Testis (tissue), 3 donors: ENCODE measurements around the gene LARGE1. TPM values are rescaled to one million over a fixed set of nuclear protein-coding genes. Genes with fewer than 3 reads are reported as not detected.

Experiments used
- DNase-seq: peaks from one replicate; pipeline ENCODE4 v3.0.0-alpha.2; 2019
- H3K27ac ChIP-seq, 2 donors: fragments of 200-600 bp; sonication (generic); one replicate each; pipeline ENCODE4 v1.5.1; 2019
- H3K27me3 ChIP-seq: fragments of 200-600 bp; sonication (generic); one replicate; pipeline ENCODE4 v1.5.1; 2019
- H3K36me3 ChIP-seq: fragments of 200-600 bp; sonication (generic); one replicate; pipeline ENCODE4 v1.5.1; 2017; ENCODE audit warnings: low read depth; ENCODE audit errors: missing control alignments
- H3K4me1 ChIP-seq: fragments of 200-600 bp; sonication (generic); one replicate; pipeline ENCODE4 v1.5.1; 2019
- H3K4me3 ChIP-seq, 2 donors: fragments of 200-600 bp; sonication (generic); one replicate each; pipeline ENCODE4 v1.5.1; 2017 to 2019
- H3K9me3 ChIP-seq: fragments of 200-600 bp; sonication (generic); one replicate; pipeline ENCODE4 v1.5.1; 2017
- CTCF ChIP-seq, 3 experiments: fragments of 450-650 bp in 2 of 3; fragments of 200-600 bp in 1 of 3; sonication (generic) in 1 of 3; IDR thresholded peaks; one replicate each; pipeline ENCODE4 v1.5.1; 2016 to 2019; ENCODE audit warnings: antibody characterized with exemption in 3 of 3, mild to moderate bottlenecking in 2 of 3, moderate library complexity in 1 of 3
- POLR2A ChIP-seq: fragments of 450-650 bp; IDR thresholded peaks from one replicate; pipeline ENCODE4 v1.6.1; 2017; ENCODE audit warnings: antibody characterized with exemption, mild to moderate bottlenecking, moderate library complexity
- WGBS, 2 donors: methylation state at CpG; one replicate each; pipeline ENCODE4 v1.1.5; 2018; 5-methylcytosine and 5-hydroxymethylcytosine counted together
- intact Hi-C: fragments of 100-400 bp; cut with DNase I; formaldehyde crosslinking; loops from one replicate; pipeline ENCODE4 v1.15.1; 2023; ENCODE audit warnings: low total_unique reads
- polyA plus RNA-seq: library from polyadenylated mRNA; stranded (reverse); fragments of 350-450 nt; fragmentation: Illumina TruSeq; extraction: RNeasy Lipid Tissue Mini Kit (QIAGEN cat#74804); gene quantifications from one replicate; pipeline ENCODE4 v1.2.3, GENCODE V29; 2014; ENCODE audit warnings: low read depth, low replicate concordance; ENCODE audit not compliant: insufficient read depth
- total RNA-seq, 2 donors: library from RNA; depleted of rRNA; stranded (reverse); fragments of >200 nt; gene quantifications; one replicate each; pipeline ENCODE4 v1.2.3, GENCODE V29; 2016

LARGE1 gene
- total and polyA plus RNA-seq, 3 donors from 2014 or later, result 19.5 to 27.3 (median 21.8) TPM

- 59 to 77% methylated on average over 1 of the region's 1 CpG for WGBS, 2 donors
- Histone ChIP-seq H3K4me1 (no peaks in the 10 kb centered on the region), H3K9me3 (no peaks in the 10 kb centered on the region), H3K27ac (no peak overlapping the region), H3K27me3 (no peaks in the 10 kb centered on the region), H3K36me3 (no peaks in the 10 kb centered on the region), H3K4me3 (no peak overlapping the region)
- TF ChIP-seq POLR2A (no peak), CTCF (IDR thresholded peaks at IDR 0.05) (no peak)
- DNase-seq, result no peak
- intact Hi-C loops, result no loop called here
Observed at GRCh38 chr22:33710326-33710725, 209.9 kb downstream of the LARGE1 start.

- WGBS, 2 donors, result 60 to 73% methylated on average over 2 to 3 of the region's 3 CpGs
Observed at GRCh38 chr22:33707581-33707980, 212.7 kb downstream of the LARGE1 start.

GRCh38 chr22:33706100-33706499, 214.2 kb downstream of the LARGE1 start:
- Histone ChIP-seq H3K27ac (no peak overlapping the region), H3K36me3 (no peaks in the 10 kb centered on the region), H3K27me3 (no peaks in the 10 kb centered on the region), H3K4me1 (no peaks in the 10 kb centered on the region), H3K4me3 (no peak overlapping the region), H3K9me3 (no peaks in the 10 kb centered on the region)
- intact Hi-C loops, result no loop called here
- DNase-seq, result no peak
- 79 to 85% methylated on average over 5 of the region's 5 CpGs for WGBS, 2 donors
- no peak for TF ChIP-seq POLR2A
- no peak for TF ChIP-seq CTCF (IDR thresholded peaks at IDR 0.05)

More at GRCh38 chr22:33707581-33707980, 212.7 kb downstream of the LARGE1 start:
- no peaks in the 10 kb centered on the region for H3K4me1 ChIP-seq
- TF ChIP-seq POLR2A (no peak), CTCF (IDR thresholded peaks at IDR 0.05) (no peak)
- H3K27ac ChIP-seq, result no peak overlapping the region
- no peaks in the 10 kb centered on the region for H3K36me3 ChIP-seq
- no peak overlapping the region for H3K4me3 ChIP-seq
- no peaks in the 10 kb centered on the region for H3K9me3 ChIP-seq
- intact Hi-C loops, result no loop called here
- no peaks in the 10 kb centered on the region for H3K27me3 ChIP-seq
- no peak for DNase-seq

- DNase-seq, result no peak
- intact Hi-C loops, result no loop called here
- Histone ChIP-seq H3K4me3 (no peak overlapping the region), H3K27me3 (no peaks in the 10 kb centered on the region), H3K27ac (no peak overlapping the region), H3K9me3 (no peaks in the 10 kb centered on the region), H3K36me3 (no peaks in the 10 kb centered on the region), H3K4me1 (no peaks in the 10 kb centered on the region)
- TF ChIP-seq POLR2A (no peak), CTCF (IDR thresholded peaks at IDR 0.05) (no peak)
- WGBS, 2 donors, result 76 to 79% methylated on average over 7 of the region's 7 CpGs
Observed at GRCh38 chr22:33699176-33699575, 221.1 kb downstream of the LARGE1 start.

GRCh38 chr22:33697640-33698039, 222.6 kb downstream of the LARGE1 start:
- intact Hi-C loops, result no loop called here
- TF ChIP-seq CTCF (IDR thresholded peaks at IDR 0.05), result no peak
- WGBS, 2 donors, result 77 to 89% methylated on average over 4 of the region's 4 CpGs

More at GRCh38 chr22:33697640-33698039, 222.6 kb downstream of the LARGE1 start:
- no peaks in the 10 kb centered on the region for H3K27me3 ChIP-seq
- DNase-seq, result no peak
- H3K4me3 ChIP-seq, result no peak overlapping the region
- no peaks in the 10 kb centered on the region for H3K4me1 ChIP-seq
- H3K27ac ChIP-seq, result no peak overlapping the region
- H3K9me3 ChIP-seq, result no peaks in the 10 kb centered on the region
- H3K36me3 ChIP-seq, result no peaks in the 10 kb centered on the region
